PC-3 (cell line): ENCODE data around the gene CTXN2. TPM values are rescaled to one million over a fixed set of nuclear protein-coding genes. Genes with fewer than 3 reads are reported as not detected.

Experiments
- ATAC-seq: fragments of 200-7000 bp; cut with Tn5 transposase; 2 replicates; pipeline ENCODE4 v1.9.1; 2020; ENCODE audit warnings: mild to moderate bottlenecking, moderate library complexity
- BruUV-seq: library from RNA; stranded (reverse); fragments of 400-500 nt; replicated peaks from 2 replicates; lab custom pipeline; 2021; lab: Mats Ljungman, UMichigan
- CTCF ChIA-PET: fragments of 300-600 bp; sonication (Branson Sonifier 250); formaldehyde crosslinking; loops from one replicate; lab custom pipeline; 2022; ENCODE audit warnings: antibody characterized with exemption; lab: Charles Lee
- POLR2A ChIA-PET: fragments of 300-600 bp; sonication (Branson Sonifier 250); formaldehyde crosslinking; loops from one replicate; lab custom pipeline; 2022; ENCODE audit warnings: antibody characterized with exemption; ENCODE audit not compliant: unreplicated experiment; lab: Charles Lee
- DNase-seq: peaks from one replicate; pipeline ENCODE4 v3.0.0-alpha.2; 2015
- H2AFZ ChIP-seq: fragments of 300-600 bp; sonication (generic); 2 replicates; pipeline ENCODE4 v1.6.0; 2016; ENCODE audit warnings: antibody characterized with exemption, low read length
- H3F3A ChIP-seq: fragments of 300-600 bp; sonication (generic); one replicate; pipeline ENCODE4 v1.6.0; 2017; ENCODE audit warnings: antibody characterized with exemption, low read length, control low read depth, mild to moderate bottlenecking; ENCODE audit not compliant: unreplicated experiment
- H3K27ac ChIP-seq: fragments of 300-600 bp; sonication (generic); 2 replicates; pipeline ENCODE4 v1.5.1; 2016; ENCODE audit warnings: mild to moderate bottlenecking, low read length
- H3K27me3 ChIP-seq: fragments of 300-600 bp; sonication (generic); 2 replicates; pipeline ENCODE4 v1.6.1; 2016; ENCODE audit warnings: low read length, mixed read lengths
- H3K36me3 ChIP-seq: fragments of 300-600 bp; sonication (generic); 2 replicates; pipeline ENCODE4 v1.6.1; 2016; ENCODE audit warnings: low read depth, mixed run types, low read length, mixed read lengths
- H3K4me1 ChIP-seq: fragments of 300-600 bp; sonication (generic); 2 replicates; pipeline ENCODE4 v1.5.1; 2016; ENCODE audit warnings: low read length; ENCODE audit not compliant: insufficient read depth
- H3K4me2 ChIP-seq: fragments of 300-600 bp; sonication (generic); 2 replicates; pipeline ENCODE4 v1.6.0; 2016; ENCODE audit warnings: low read length
- H3K4me3 ChIP-seq: fragments of 300-600 bp; sonication (generic); 2 replicates; pipeline ENCODE4 v1.5.1; 2016; ENCODE audit warnings: mild to moderate bottlenecking, low read length, mixed read lengths
- H3K79me2 ChIP-seq: fragments of 300-600 bp; sonication (generic); 2 replicates; pipeline ENCODE4 v1.6.1; 2017; ENCODE audit warnings: low read length, mixed read lengths
- H3K9ac ChIP-seq: fragments of 300-600 bp; sonication (generic); 2 replicates; pipeline ENCODE4 v1.6.0; 2016; ENCODE audit warnings: mild to moderate bottlenecking, low read length
- H3K9me2 ChIP-seq: fragments of 300-600 bp; sonication (generic); replicated peaks from 2 replicates; pipeline ENCODE4 v1.6.1; 2016; ENCODE audit warnings: mixed run types, low read length, mixed read lengths
- H3K9me3 ChIP-seq: fragments of 300-600 bp; sonication (generic); 2 replicates; pipeline ENCODE4 v1.6.1; 2016; ENCODE audit warnings: low read length, mixed read lengths
- H4K20me1 ChIP-seq: fragments of 300-600 bp; sonication (generic); 2 replicates; pipeline ENCODE4 v1.6.1; 2016; ENCODE audit warnings: low read length, mixed read lengths
- CTCF ChIP-seq: fragments of 300-600 bp; sonication (generic); conservative IDR thresholded peaks from 2 replicates; pipeline ENCODE4 v1.5.1; 2017; ENCODE audit warnings: antibody characterized with exemption, low read depth, mild to moderate bottlenecking, low read length
- EZH2 ChIP-seq: fragments of 300-600 bp; sonication (generic); IDR thresholded peaks from one replicate; pipeline ENCODE4 v1.6.1; 2017; ENCODE audit warnings: antibody characterized with exemption, mild to moderate bottlenecking, low read length; ENCODE audit not compliant: unreplicated experiment
- EZH2phosphoT487 ChIP-seq: fragments of 300-600 bp; sonication (generic); IDR thresholded peaks from 2 replicates; pipeline ENCODE4 v1.6.1; 2018; ENCODE audit warnings: mild to moderate bottlenecking, antibody characterized with exemption, low read length, borderline replicate concordance
- intact Hi-C: fragments of 100-400 bp; cut with micrococcal nuclease; formaldehyde crosslinking; loops from 2 replicates; pipeline ENCODE4 v1.9.0; 2023
- total RNA-seq: library from RNA; depleted of rRNA; stranded (reverse); fragments of >200 nt; gene quantifications from 2 replicates; pipeline ENCODE4 v1.2.3, GENCODE V29; 2014

CTXN2 gene
- total RNA-seq, 1 experiment from 2014 or later: not detected

- no peaks in the 10 kb centered on the region for H3K9me3 ChIP-seq
- H3K36me3 ChIP-seq: no peaks in the 10 kb centered on the region
- BruUV-seq: no TSS peak
- ChIA-PET CTCF (no interaction called here), POLR2A (no interaction called here)
- H3K27me3 ChIP-seq: no peaks in the 10 kb centered on the region
- no peak overlapping the region for H3K27ac ChIP-seq
- H4K20me1 ChIP-seq: no peaks in the 10 kb centered on the region
- no peaks in the 10 kb centered on the region for H3F3A ChIP-seq
- H3K79me2 ChIP-seq: no peaks in the 10 kb centered on the region
- H3K4me2 ChIP-seq: no peak overlapping the region
- 0 out of 2 replicates have a peak, but pooled peaks cover 9% of the 10 kb centered on the region for H3K4me1 ChIP-seq
- H3K4me3 ChIP-seq: no peak overlapping the region
- no peak overlapping the region for H2AFZ ChIP-seq
- no peak overlapping the region for H3K9ac ChIP-seq
- intact Hi-C loops: no loop called here
- ATAC-seq: no peak
- H3K9me2 ChIP-seq: no peaks in the 10 kb centered on the region
- TF ChIP-seq EZH2 (no peak), CTCF (no peak), EZH2phosphoT487 (no peak)
- no peak for DNase-seq
These were observed 37.9 kb upstream of the CTXN2 start for GRCh38 chr15:48153526-48153925.

GRCh38 chr15:48168616-48169015 is 22.8 kb upstream of the CTXN2 start:
- Histone ChIP-seq H2AFZ (no peak overlapping the region), H3K27me3 (no peaks in the 10 kb centered on the region), H4K20me1 (no peaks in the 10 kb centered on the region), H3K4me3 (no peak overlapping the region), H3K9ac (no peak overlapping the region), H3K79me2 (peaks cover 16% of the 10 kb centered on the region), H3K36me3 (no peaks in the 10 kb centered on the region), H3K4me2 (no peak overlapping the region), H3F3A (no peaks in the 10 kb centered on the region), H3K4me1 (no peaks in the 10 kb centered on the region), H3K9me2 (no peaks in the 10 kb centered on the region), H3K9me3 (no peaks in the 10 kb centered on the region), H3K27ac (no peak overlapping the region)
- no peak for ATAC-seq
- TF ChIP-seq CTCF: no peak
- TF ChIP-seq EZH2phosphoT487: no peak
- TF ChIP-seq EZH2: no peak
- ChIA-PET CTCF (no interaction called here), POLR2A (no interaction called here)
- BruUV-seq: no TSS peak
- DNase-seq: no peak
- intact Hi-C loops: no loop called here

GRCh38 chr15:48170981-48171380 is 20.5 kb upstream of the CTXN2 start:
- intact Hi-C loops: no loop called here

More at GRCh38 chr15:48170981-48171380, 20.5 kb upstream of the CTXN2 start:
- ChIA-PET POLR2A (no interaction called here), CTCF (no interaction called here)
- Histone ChIP-seq H3K4me1 (no peaks in the 10 kb centered on the region), H3K4me2 (no peak overlapping the region), H3F3A (no peaks in the 10 kb centered on the region), H3K9me3 (no peaks in the 10 kb centered on the region), H3K9me2 (no peaks in the 10 kb centered on the region), H3K27me3 (no peaks in the 10 kb centered on the region), H3K79me2 (peaks cover 27% of the 10 kb centered on the region), H3K4me3 (no peak overlapping the region), H3K27ac (no peak overlapping the region), H3K9ac (no peak overlapping the region), H4K20me1 (no peaks in the 10 kb centered on the region), H2AFZ (no peak overlapping the region), H3K36me3 (no peaks in the 10 kb centered on the region)
- ATAC-seq (no peak), DNase-seq (no peak)
- BruUV-seq: no TSS peak
- TF ChIP-seq CTCF (no peak), EZH2phosphoT487 (no peak), EZH2 (no peak)
